ENCODE results near the gene TNFRSF18. TPM values are rescaled to one million over a fixed set of nuclear protein-coding genes. Genes with fewer than 3 reads are reported as not detected.

The TNFRSF18 gene
- total RNA-seq, 2 donors from 2014 or later: 0.95 to 1.7 TPM

DNA sequence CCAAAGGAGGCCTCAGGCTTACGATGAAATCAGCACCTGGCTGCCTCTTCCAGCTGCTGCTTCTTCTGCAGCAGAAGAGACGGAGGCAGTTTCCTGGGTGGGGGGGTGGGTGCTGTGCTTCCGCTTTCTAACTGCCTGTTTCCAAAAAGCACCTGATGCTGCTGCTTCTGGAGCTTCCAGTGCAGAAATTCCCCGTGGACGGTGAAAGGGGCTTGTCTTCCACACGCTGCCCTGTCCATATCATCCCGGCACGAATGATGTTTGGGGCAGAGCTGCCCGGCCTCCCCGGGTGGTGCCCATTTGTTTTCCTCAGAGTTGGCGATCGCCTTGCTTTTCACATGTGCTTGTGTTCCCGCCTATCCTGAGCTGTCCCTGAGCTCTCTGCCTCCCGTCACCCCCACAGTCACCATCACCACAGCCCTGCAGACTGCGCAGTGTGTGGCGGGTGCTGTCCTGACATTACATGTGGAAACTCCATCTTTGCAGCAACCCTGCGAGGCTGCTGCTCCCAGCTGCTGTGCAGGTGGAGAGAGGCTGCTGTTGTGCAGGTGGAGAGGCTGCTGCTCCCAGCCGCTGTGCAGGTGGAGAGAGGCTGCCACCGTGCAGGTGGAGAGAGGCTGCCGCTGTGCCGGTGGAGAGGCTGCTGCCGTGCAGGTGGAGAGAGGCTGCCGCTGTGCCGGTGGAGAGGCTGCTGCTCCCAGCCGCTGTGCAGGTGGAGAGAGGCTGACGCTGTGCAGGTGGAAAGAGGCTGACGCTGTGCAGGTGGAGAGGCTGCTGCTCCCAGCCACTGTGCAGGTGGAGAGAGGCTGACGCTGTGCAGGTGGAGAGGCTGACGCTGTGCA, 30.9 kb downstream of the TNFRSF18 start:
- Histone ChIP-seq H3K27me3 (ENCODE audit: control insufficient read depth, insufficient read depth, low read length, poor library complexity, severe bottlenecking) (peaks cover 10% of the 10 kb centered on the region), H3K9me3 (ENCODE audit: control insufficient read depth, low read length) (no peaks in the 10 kb centered on the region), H3K9ac (ENCODE audit: extremely low read depth, low read length, poor library complexity, severe bottlenecking) (no peak overlapping the region), H3K4me3 (ENCODE audit: low read length) (no peak overlapping the region), H3K4me1 (ENCODE audit: control insufficient read depth, insufficient read depth, low read length) (no peaks in the 10 kb centered on the region), H3K27ac (ENCODE audit: low read depth, low read length) (no peak overlapping the region), H3K36me3 (ENCODE audit: control insufficient read depth, insufficient read depth, low read length) (no peaks in the 10 kb centered on the region)
- no peak overlapping the region for H3K27ac Mint-ChIP-seq
- H3K9me3 Mint-ChIP-seq: peaks cover 11% of the 10 kb centered on the region
- peaks cover 2% of the 10 kb centered on the region for H3K4me1 Mint-ChIP-seq
- peaks cover 4% of the 10 kb centered on the region for H3K36me3 Mint-ChIP-seq (ENCODE audit: low read depth)
- peaks cover 14% of the 10 kb centered on the region for H3K27me3 Mint-ChIP-seq (ENCODE audit: insufficient read depth)
- peak; percentile 43 for DNase-seq
- H3K4me3 Mint-ChIP-seq: no peak overlapping the region
- 92 to 93% methylated on average over 9 to 29 of the region's 29 CpGs for WGBS, 2 experiments (ENCODE audit: insufficient coverage in 1 of 2, insufficient read length in 1 of 2)
- TF ChIP-seq, protein P1, sequence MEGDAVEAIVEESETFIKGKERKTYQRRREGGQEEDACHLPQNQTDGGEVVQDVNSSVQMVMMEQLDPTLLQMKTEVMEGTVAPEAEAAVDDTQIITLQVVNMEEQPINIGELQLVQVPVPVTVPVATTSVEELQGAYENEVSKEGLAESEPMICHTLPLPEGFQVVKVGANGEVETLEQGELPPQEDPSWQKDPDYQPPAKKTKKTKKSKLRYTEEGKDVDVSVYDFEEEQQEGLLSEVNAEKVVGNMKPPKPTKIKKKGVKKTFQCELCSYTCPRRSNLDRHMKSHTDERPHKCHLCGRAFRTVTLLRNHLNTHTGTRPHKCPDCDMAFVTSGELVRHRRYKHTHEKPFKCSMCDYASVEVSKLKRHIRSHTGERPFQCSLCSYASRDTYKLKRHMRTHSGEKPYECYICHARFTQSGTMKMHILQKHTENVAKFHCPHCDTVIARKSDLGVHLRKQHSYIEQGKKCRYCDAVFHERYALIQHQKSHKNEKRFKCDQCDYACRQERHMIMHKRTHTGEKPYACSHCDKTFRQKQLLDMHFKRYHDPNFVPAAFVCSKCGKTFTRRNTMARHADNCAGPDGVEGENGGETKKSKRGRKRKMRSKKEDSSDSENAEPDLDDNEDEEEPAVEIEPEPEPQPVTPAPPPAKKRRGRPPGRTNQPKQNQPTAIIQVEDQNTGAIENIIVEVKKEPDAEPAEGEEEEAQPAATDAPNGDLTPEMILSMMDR (conservative IDR thresholded peaks at IDR 0.05): no peak

DNA sequence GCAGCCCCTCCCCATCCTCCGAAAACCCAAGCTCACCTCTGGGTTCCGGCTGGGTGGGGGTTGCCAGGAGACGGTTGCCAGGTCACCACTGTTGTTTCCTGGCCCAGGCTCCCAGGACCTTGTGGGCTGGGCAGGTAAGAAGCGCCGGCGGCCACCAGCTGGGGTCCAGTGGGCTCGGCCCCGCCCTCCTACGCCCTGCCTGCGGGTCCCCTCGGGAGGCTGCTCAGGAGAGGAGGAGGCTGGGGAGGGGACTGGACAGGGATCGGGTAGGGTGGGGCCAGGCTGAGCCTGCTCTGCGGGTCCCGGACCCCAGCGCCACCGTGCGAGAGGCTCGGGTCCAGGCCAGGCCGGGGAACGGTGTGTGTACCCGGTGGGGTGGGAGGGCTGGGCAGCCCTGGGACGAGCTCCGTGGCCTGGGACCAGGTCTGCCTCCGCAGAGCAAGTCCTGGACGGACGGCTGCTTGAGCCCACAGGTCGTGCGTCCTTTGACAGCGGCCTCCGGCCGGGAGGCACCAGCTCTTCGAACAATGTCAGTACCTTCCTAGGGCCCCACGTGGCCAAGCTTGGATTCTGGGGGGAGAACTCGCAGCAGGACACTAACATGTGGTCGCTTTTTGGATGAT, 32.5 kb downstream of the TNFRSF18 start, which contains the start of gene TTLL10:
Gene TTLL10, plus strand, starts transcription at position 88 of the 623 bp plus-strand sequence. CDS start 5,336 bp downstream, outside the sequence.
- 40 to 42% methylated on average over 17 to 35 of the region's 35 CpGs for WGBS, 2 experiments (ENCODE audit: insufficient coverage in 1 of 2, insufficient read length in 1 of 2)
- Mint-ChIP-seq H3K9me3 (peaks cover 11% of the 10 kb centered on the region), H3K4me1 (peaks cover 2% of the 10 kb centered on the region), H3K36me3 (ENCODE audit: low read depth) (peaks cover 4% of the 10 kb centered on the region), H3K4me3 (no peak within 1 kb of the TSS), H3K27me3 (ENCODE audit: insufficient read depth) (peaks cover 14% of the 10 kb centered on the region), H3K27ac (no peak within 1 kb of the TSS)
- peaks cover 10% of the 10 kb centered on the region for H3K27me3 ChIP-seq (ENCODE audit: control insufficient read depth, insufficient read depth, low read length, poor library complexity, severe bottlenecking)
- H3K36me3 ChIP-seq (ENCODE audit: control insufficient read depth, insufficient read depth, low read length): no peaks in the 10 kb centered on the region
- no peak within 1 kb of the TSS for H3K4me3 ChIP-seq (ENCODE audit: low read length)
- H3K9me3 ChIP-seq (ENCODE audit: control insufficient read depth, low read length): no peaks in the 10 kb centered on the region
- no peaks in the 10 kb centered on the region for H3K4me1 ChIP-seq (ENCODE audit: control insufficient read depth, insufficient read depth, low read length)
- H3K27ac ChIP-seq (ENCODE audit: low read depth, low read length): no peak within 1 kb of the TSS
- no peak within 1 kb of the TSS for H3K9ac ChIP-seq (ENCODE audit: extremely low read depth, low read length, poor library complexity, severe bottlenecking)
- peak; percentile 93 for DNase-seq
- TF ChIP-seq, protein P1 (conservative IDR thresholded peaks at IDR 0.05): no peak

DNA sequence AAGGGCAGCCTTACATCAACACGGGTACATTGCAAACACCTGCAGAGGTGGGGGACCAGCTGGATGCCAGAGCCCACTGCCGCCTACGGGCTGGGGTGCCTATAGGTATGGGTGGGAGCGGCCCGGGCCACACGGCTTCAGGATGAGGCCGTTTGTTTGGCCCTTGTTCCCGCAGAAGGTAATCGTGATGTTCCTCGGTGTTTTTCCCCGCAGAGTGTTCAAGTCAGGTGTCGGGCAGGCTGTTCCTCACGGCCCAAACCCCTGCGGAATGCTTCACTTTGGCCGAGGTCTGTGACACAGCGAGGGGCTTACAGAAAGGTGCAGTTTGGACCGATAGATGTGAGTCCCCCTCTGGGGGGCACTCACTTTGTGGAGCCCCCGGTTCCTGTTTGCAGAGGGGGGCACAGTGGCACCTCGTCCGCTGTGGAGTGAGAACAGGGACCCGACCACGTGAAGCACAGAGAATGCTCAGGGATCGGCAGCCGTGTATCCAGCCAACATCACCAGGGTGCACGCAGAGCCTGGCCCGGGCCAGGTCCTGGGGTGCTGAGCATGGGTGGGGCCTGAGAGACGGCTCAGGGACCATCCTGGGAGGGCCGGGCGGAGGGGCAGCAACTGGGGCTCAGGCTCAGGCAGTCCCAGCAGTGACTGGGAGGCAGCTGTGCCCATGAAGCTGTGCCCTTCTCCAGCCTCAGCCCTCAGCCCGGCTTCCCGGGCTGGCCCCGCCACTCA, 33.2 kb downstream of the TNFRSF18 start:
- Mint-ChIP-seq H3K4me3 (no peak overlapping the region), H3K4me1 (peaks cover 2% of the 10 kb centered on the region), H3K27ac (no peak overlapping the region), H3K9me3 (peaks cover 11% of the 10 kb centered on the region), H3K27me3 (ENCODE audit: insufficient read depth) (peaks cover 14% of the 10 kb centered on the region), H3K36me3 (ENCODE audit: low read depth) (peaks cover 4% of the 10 kb centered on the region)
- Histone ChIP-seq H3K9me3 (ENCODE audit: control insufficient read depth, low read length) (no peaks in the 10 kb centered on the region), H3K27me3 (ENCODE audit: control insufficient read depth, insufficient read depth, low read length, poor library complexity, severe bottlenecking) (peaks cover 10% of the 10 kb centered on the region), H3K36me3 (ENCODE audit: control insufficient read depth, insufficient read depth, low read length) (no peaks in the 10 kb centered on the region), H3K4me3 (ENCODE audit: low read length) (no peak overlapping the region), H3K27ac (ENCODE audit: low read depth, low read length) (no peak overlapping the region), H3K9ac (ENCODE audit: extremely low read depth, low read length, poor library complexity, severe bottlenecking) (no peak overlapping the region), H3K4me1 (ENCODE audit: control insufficient read depth, insufficient read depth, low read length) (no peaks in the 10 kb centered on the region)
- DNase-seq: peak; percentile 58
- 80 to 82% methylated on average over 22 to 32 of the region's 32 CpGs for WGBS, 2 experiments (ENCODE audit: insufficient coverage in 1 of 2, insufficient read length in 1 of 2)
- TF ChIP-seq, protein P1 (conservative IDR thresholded peaks at IDR 0.05): no peak
